ENCODE results near the gene PCDHA7.

Gene PCDHA7

GRCh38 chr5:140883927-140884697 is 50.0 kb downstream of the PCDHA7 start:
- no peak overlapping the region for H3K4me3 ChIP-seq (ENCODE audit: low read depth, low read length)
- TF ChIP-seq CTCF (IDR thresholded peaks at IDR 0.05; ENCODE audit: borderline replicate concordance, insufficient read depth, low read depth, low read length) = no peak
